Gastroesophageal sphincter (tissue), 4 donors: ENCODE measurements around the gene CYP4F11. TPM values are rescaled to one million over a fixed set of nuclear protein-coding genes. Genes with fewer than 3 reads are reported as not detected.

Source experiments
- ATAC-seq: fragments of 150-250 bp; one replicate; pipeline ENCODE4 v1.9.1; 2016; ENCODE audit warnings: mild to moderate bottlenecking, moderate library complexity
- H3K27ac ChIP-seq, 4 donors: fragments of 200-600 bp; sonication (generic) in 3 of 4; 1 replicate in 3 of 4; 2 replicates in 1 of 4; pipeline ENCODE4 v1.5.1; 2016 to 2019
- H3K27me3 ChIP-seq: fragments of 200-600 bp; sonication (generic); one replicate; pipeline ENCODE4 v1.5.1; 2019
- H3K36me3 ChIP-seq, 2 donors: fragments of 200-600 bp; sonication (generic); one replicate each; pipeline ENCODE4 v1.5.1; 2019; ENCODE audit warnings: control low read depth in 1 of 2
- H3K4me1 ChIP-seq, 3 donors: fragments of 200-600 bp; sonication (generic); 1 replicate in 2 of 3; 2 replicates in 1 of 3; pipeline ENCODE4 v1.5.1; 2016 to 2019; ENCODE audit warnings: control low read depth in 2 of 3
- H3K4me3 ChIP-seq, 2 donors: fragments of 200-600 bp; sonication (generic); one replicate each; pipeline ENCODE4 v1.5.1; 2019; ENCODE audit warnings: mild to moderate bottlenecking in 1 of 2, moderate library complexity in 1 of 2
- H3K9me3 ChIP-seq, 3 donors: fragments of 200-600 bp; sonication (generic); one replicate each; pipeline ENCODE4 v1.5.1; 2017 to 2019; ENCODE audit warnings: control low read depth in 2 of 3
- EP300 ChIP-seq: sonication (generic); formaldehyde crosslinking; IDR thresholded peaks from one replicate; pipeline ENCODE4 v1.6.1; 2017; ENCODE audit warnings: antibody characterized with exemption, mild to moderate bottlenecking
- POLR2A ChIP-seq, 2 donors: fragments of 450-650 bp; IDR thresholded peaks; one replicate each; pipeline ENCODE4 v1.6.1; 2017; ENCODE audit warnings: antibody characterized with exemption in 2 of 2, mild to moderate bottlenecking in 2 of 2, moderate library complexity in 1 of 2
- POLR2AphosphoS5 ChIP-seq: sonication (generic); formaldehyde crosslinking; IDR thresholded peaks from one replicate; pipeline ENCODE4 v1.6.1; 2017; ENCODE audit warnings: antibody characterized with exemption
- WGBS, 2 donors: methylation state at CpG; one replicate each; pipeline ENCODE4 v1.1.5; 2018; ENCODE audit warnings: low coverage in 1 of 2; 5-methylcytosine and 5-hydroxymethylcytosine counted together
- small RNA-seq, 4 donors: library from RNA; depleted of rRNA; stranded (forward); fragments of <200 nt; gene quantifications; one replicate each; pipeline ENCODE3, GENCODE V24; 2016
- total RNA-seq, 4 donors: library from RNA; depleted of rRNA; stranded (reverse); fragments of >200 nt; gene quantifications; one replicate each; pipeline ENCODE4 v1.1.0, GENCODE V29; 2016
- TF ChIP-seq, protein P1 (sequence below), 4 experiments: fragments of 200-600 bp in 2 of 4; fragments of 450-650 bp in 2 of 4; sonication (generic) in 1 of 4; IDR thresholded peaks; one replicate each; pipeline ENCODE4 v1.5.1; 2017 to 2019; ENCODE audit warnings: antibody characterized with exemption in 4 of 4, mild to moderate bottlenecking in 2 of 4, moderate library complexity in 2 of 4

The CYP4F11 gene
- total RNA-seq, 4 donors from 2014 or later, result 2.3 TPM; not detected in 2

DNA sequence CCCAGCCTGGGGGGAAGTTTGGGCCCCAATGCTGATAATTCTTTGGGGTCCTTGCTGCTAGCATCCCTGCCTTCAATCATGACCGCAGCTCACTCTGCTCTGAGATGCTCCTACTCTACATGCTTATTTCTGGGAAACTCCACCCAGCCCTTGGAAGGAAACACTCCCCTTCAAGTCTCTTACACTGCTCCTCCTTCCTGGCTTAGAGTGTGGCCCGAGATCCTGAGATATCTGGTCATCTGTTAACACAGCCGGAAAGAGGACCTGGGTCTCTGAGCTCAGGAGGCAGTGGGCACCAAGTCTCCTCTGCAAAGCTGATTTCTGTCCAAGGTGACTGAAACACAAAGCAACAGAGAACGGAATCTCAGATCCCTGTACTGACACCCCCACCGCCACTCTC lies 69.5 kb downstream of the CYP4F11 start:
- no peaks in the 10 kb centered on the region for H3K9me3 ChIP-seq
- ATAC-seq, result no peak
- WGBS, 2 donors, result 48 to 79% methylated on average over 2 to 3 of the region's 5 CpGs
- H3K4me1 ChIP-seq, result no peaks in the 10 kb centered on the region
- H3K36me3 ChIP-seq, result no peaks in the 10 kb centered on the region
- H3K4me3 ChIP-seq, result no peak overlapping the region
- H3K27ac ChIP-seq, result no peak overlapping the region
- no peak for TF ChIP-seq POLR2A (IDR thresholded peaks at IDR 0.05)
- H3K27me3 ChIP-seq, result peaks cover 51% of the 10 kb centered on the region

DNA sequence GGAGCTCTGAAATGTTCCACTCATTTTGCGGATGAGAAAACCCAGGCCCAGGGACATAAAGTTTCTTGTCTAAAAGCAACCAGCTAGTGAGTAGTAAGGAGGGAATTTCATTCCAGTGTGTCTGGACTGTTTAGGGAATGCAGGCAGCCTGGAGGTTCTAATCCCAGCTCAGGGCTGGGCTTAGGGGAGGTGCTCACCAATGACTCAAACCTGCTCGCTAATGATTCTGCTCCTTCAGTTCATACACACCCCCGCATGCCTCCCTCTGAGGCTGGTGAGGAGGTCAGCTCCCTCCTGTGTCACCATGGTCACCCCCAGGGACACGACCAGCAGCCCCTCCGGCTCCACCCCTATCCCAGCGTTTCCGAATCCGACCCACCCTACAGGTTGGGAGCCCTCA lies 71.1 kb downstream of the CYP4F11 start:
- no peak for ATAC-seq
- no peak for TF ChIP-seq EP300
- no peak for TF ChIP-seq POLR2A (IDR thresholded peaks at IDR 0.05)
- no peak for TF ChIP-seq POLR2AphosphoS5
- TF ChIP-seq, protein P1, sequence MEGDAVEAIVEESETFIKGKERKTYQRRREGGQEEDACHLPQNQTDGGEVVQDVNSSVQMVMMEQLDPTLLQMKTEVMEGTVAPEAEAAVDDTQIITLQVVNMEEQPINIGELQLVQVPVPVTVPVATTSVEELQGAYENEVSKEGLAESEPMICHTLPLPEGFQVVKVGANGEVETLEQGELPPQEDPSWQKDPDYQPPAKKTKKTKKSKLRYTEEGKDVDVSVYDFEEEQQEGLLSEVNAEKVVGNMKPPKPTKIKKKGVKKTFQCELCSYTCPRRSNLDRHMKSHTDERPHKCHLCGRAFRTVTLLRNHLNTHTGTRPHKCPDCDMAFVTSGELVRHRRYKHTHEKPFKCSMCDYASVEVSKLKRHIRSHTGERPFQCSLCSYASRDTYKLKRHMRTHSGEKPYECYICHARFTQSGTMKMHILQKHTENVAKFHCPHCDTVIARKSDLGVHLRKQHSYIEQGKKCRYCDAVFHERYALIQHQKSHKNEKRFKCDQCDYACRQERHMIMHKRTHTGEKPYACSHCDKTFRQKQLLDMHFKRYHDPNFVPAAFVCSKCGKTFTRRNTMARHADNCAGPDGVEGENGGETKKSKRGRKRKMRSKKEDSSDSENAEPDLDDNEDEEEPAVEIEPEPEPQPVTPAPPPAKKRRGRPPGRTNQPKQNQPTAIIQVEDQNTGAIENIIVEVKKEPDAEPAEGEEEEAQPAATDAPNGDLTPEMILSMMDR (IDR thresholded peaks at IDR 0.05), result no peak
- H3K4me3 ChIP-seq, result no peak overlapping the region
- 61 to 67% methylated on average over 2 to 4 of the region's 8 CpGs for WGBS, 2 donors
- no peaks in the 10 kb centered on the region for H3K9me3 ChIP-seq
- no peaks in the 10 kb centered on the region for H3K4me1 ChIP-seq
- no peaks in the 10 kb centered on the region for H3K36me3 ChIP-seq
- H3K27me3 ChIP-seq, result peaks cover 46% of the 10 kb centered on the region
- no peak overlapping the region for H3K27ac ChIP-seq

DNA sequence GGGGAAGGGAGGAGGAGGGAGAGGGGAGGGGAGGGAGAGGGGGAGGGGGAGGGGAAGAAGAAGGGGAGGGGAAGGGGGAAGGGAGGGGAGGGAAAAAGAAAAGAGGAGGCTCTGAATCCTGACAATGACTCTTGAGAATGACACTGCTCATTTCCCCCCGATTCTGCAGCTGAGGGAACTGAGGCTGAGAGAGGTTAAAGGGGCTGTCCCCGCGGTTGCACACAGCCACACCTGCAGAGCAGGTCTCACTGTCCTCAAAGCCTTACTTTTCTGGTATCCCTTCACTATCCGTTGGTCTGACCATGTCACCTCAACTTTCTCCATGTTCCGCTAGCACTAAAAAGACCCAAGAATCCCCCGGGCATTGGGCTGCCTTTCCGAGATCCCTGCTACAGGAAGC lies 71.9 kb downstream of the CYP4F11 start:
- Histone ChIP-seq H3K4me1 (no peaks in the 10 kb centered on the region), H3K9me3 (no peaks in the 10 kb centered on the region), H3K27me3 (peaks cover 47% of the 10 kb centered on the region), H3K36me3 (no peaks in the 10 kb centered on the region), H3K4me3 (no peak overlapping the region), H3K27ac (no peak overlapping the region)
- WGBS, 2 donors, result 35% methylated on average over 6 of the region's 7 CpGs; no CpG with 5 or more reads in 1 of the 2 donors
- TF ChIP-seq POLR2A (IDR thresholded peaks at IDR 0.05), result no peak
- TF ChIP-seq, protein P1 (IDR thresholded peaks at IDR 0.05), result no peak
- no peak for TF ChIP-seq POLR2AphosphoS5
- no peak for ATAC-seq

Small RNAs within 50 kb of the gene (small RNA-seq; reads per million reads assigned to genes)
- 0 reads per million in 4 donors for gene CYP4F36P

Other genes with a start within 250 kb of the CYP4F11 start
- not detected for gene OR10H2, start 206.5 kb downstream of the CYP4F11 start, total RNA-seq
- not detected for gene OR10H3, start 196.5 kb downstream of the CYP4F11 start, total RNA-seq
- gene OR10H5, start 146.9 kb downstream of the CYP4F11 start, total RNA-seq, result not detected
- not detected for gene OR10H1, start 118.9 kb downstream of the CYP4F11 start, total RNA-seq
- gene CYP4F2, start 36.5 kb downstream of the CYP4F11 start, total RNA-seq, result not detected
- not detected for gene OR10H4, start 14.5 kb upstream of the CYP4F11 start, total RNA-seq
- gene TPM4, start 142.0 kb upstream of the CYP4F11 start, total RNA-seq, result 100 to 1,000 TPM; 351 to 486 (median 404) TPM
- gene RAB8A, start 177.4 kb upstream of the CYP4F11 start, total RNA-seq, result 10 to 100 TPM; 32.4 to 52.5 (median 44.9) TPM
- gene HSH2D, start 209.2 kb upstream of the CYP4F11 start, total RNA-seq, result under 1 TPM in 2 of 4 donors, not detected in 2; 0.87 to 0.94 TPM
- gene CIB3, start 239.0 kb upstream of the CYP4F11 start, total RNA-seq, result not detected